ENCODE results near the gene CACNA2D3.

DNA sequence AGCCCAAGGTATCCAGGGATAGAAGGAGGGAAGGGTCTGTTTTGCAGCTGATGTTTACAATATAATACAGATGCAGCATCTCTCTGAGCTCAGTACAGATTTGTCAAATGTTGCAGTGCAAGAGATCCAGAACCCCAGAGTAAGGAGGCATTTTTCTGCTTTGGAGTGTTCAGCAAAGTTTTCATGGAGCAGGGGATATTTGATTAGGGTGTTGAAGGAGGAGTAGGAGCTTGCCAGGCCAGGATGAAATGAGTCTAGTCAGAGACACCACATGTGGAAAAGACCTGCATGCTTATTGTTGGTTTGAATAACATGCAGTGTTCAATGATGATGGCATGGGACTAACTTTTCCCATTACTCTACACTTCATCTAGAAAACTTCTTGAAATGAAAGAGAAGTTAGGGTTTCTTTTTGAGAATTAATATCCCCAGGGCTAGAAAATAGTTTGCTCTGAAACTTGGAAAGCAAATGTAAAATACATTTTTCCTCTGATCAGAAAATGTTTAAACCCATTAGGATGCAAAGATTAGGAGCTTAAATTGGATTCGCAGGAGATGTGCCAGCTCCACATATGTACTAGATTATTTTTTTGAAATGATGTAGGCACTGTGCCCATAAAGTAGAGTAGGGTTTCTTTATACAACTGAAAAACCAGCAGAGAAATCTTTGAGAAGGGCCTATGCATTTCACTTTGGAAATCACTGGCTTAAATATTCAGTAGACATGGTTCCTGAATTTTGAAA, 243.8 kb downstream of the CACNA2D3 start:
- TF ChIP-seq, protein P1, sequence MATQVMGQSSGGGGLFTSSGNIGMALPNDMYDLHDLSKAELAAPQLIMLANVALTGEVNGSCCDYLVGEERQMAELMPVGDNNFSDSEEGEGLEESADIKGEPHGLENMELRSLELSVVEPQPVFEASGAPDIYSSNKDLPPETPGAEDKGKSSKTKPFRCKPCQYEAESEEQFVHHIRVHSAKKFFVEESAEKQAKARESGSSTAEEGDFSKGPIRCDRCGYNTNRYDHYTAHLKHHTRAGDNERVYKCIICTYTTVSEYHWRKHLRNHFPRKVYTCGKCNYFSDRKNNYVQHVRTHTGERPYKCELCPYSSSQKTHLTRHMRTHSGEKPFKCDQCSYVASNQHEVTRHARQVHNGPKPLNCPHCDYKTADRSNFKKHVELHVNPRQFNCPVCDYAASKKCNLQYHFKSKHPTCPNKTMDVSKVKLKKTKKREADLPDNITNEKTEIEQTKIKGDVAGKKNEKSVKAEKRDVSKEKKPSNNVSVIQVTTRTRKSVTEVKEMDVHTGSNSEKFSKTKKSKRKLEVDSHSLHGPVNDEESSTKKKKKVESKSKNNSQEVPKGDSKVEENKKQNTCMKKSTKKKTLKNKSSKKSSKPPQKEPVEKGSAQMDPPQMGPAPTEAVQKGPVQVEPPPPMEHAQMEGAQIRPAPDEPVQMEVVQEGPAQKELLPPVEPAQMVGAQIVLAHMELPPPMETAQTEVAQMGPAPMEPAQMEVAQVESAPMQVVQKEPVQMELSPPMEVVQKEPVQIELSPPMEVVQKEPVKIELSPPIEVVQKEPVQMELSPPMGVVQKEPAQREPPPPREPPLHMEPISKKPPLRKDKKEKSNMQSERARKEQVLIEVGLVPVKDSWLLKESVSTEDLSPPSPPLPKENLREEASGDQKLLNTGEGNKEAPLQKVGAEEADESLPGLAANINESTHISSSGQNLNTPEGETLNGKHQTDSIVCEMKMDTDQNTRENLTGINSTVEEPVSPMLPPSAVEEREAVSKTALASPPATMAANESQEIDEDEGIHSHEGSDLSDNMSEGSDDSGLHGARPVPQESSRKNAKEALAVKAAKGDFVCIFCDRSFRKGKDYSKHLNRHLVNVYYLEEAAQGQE (IDR thresholded peaks at IDR 0.05; ENCODE audit: insufficient read depth in 1 of 2, low read depth in 2 of 2, low read length in 2 of 2) = no peak
- TF ChIP-seq POLR2AphosphoS5 (IDR thresholded peaks at IDR 0.05; ENCODE audit: low read depth, low read length) (no peak), TAF1 (IDR thresholded peaks at IDR 0.05; ENCODE audit: borderline replicate concordance, insufficient read depth, low read length) (no peak), SIN3A (IDR thresholded peaks at IDR 0.05; ENCODE audit: borderline replicate concordance, insufficient read depth, low read length) (no peak)
